SH-SY5Y (cell line): Measurements from ENCODE around the gene USPL1.

ENCODE experiments used
- GATA2 ChIP-seq: IDR thresholded peaks from 2 replicates; pipeline ENCODE4 v1.6.1; 2011; ENCODE audit warnings: mild to moderate bottlenecking, low read depth, low read length
- GATA3 ChIP-seq: IDR thresholded peaks from 2 replicates; pipeline ENCODE4 v1.6.1; 2011; ENCODE audit warnings: low read depth, mild to moderate bottlenecking, low read length, moderate library complexity

GRCh38 chr13:30671271-30671815, 53.6 kb downstream of the USPL1 start:
- no peak for TF ChIP-seq GATA2
- TF ChIP-seq GATA3: no peak
